ENCODE data around the gene NPIPA3.
"Not testable (repeated sequence)": the region's sequence is repeated elsewhere in the genome, so short reads cannot be mapped to it uniquely, and the experiment has no call there.

The NPIPA3 gene

DNA sequence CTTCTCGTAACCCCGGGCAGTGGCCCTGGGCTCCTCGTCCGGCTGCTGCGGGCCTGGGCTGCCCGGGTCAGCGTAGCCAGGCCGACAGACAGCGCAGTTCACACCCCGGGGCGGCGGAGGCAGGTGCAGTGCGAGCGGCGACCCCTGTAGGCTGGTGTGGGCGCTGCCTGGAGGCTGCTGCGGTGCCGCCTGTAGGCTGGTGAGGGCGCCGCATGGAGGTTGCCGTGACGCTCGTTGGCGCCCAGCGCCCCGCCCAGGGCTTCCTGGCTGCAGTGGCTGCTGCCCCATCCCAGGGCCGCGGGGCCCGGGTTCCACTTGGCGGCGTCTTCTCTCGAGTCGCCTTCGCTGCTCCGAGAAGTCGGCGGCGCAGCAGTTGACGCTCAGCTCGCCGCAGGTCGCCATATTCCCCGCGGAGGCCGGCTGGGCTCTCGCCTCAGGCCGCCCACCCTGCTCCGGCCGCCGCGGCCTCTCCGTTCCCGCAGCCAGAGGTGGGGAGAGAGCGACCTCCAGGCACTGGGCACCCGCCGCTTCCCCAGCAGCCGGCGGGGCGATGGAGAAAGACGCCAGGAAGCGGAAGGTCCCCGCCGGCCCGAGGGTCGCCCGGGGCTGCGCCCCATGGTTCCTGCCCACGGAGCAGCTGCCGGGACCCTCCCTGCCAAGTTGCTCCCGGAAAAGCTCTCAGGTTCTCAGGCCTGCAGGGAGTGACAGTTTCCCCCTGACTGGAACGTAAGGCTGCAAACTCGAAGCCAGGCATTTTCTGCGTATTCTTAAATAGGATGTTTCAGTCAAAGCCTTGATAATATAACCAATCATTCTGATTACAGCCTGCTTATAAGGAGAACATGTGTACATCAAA, at the start of gene NPIPA3:
NPIPA3 (plus strand) TSS at position 256 of the 856 bp plus-strand sequence. CDS start 5,533 bp downstream, outside the sequence.
- not testable (repeated sequence) for DNase-seq

DNA sequence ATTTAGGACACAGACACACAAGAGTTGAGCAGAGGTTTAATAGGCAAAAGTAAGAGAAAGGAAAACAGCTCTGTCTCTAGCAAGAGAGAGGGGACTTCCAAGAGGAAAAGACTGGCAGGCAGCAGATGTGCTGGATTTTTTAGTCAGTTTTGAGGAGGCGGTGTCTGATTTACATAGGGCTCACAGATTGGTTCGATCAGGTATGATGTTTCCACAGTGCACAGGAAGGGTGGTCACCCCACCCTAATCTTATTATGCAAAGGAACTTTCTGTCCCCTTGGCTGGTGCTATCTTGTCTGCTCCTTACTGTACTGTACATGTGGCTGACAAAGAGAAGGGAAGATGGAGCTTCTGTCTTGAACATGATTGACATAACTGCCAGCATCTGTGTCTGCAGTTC, 45.1 kb upstream of the NPIPA3 start:
- no peak for DNase-seq

DNA sequence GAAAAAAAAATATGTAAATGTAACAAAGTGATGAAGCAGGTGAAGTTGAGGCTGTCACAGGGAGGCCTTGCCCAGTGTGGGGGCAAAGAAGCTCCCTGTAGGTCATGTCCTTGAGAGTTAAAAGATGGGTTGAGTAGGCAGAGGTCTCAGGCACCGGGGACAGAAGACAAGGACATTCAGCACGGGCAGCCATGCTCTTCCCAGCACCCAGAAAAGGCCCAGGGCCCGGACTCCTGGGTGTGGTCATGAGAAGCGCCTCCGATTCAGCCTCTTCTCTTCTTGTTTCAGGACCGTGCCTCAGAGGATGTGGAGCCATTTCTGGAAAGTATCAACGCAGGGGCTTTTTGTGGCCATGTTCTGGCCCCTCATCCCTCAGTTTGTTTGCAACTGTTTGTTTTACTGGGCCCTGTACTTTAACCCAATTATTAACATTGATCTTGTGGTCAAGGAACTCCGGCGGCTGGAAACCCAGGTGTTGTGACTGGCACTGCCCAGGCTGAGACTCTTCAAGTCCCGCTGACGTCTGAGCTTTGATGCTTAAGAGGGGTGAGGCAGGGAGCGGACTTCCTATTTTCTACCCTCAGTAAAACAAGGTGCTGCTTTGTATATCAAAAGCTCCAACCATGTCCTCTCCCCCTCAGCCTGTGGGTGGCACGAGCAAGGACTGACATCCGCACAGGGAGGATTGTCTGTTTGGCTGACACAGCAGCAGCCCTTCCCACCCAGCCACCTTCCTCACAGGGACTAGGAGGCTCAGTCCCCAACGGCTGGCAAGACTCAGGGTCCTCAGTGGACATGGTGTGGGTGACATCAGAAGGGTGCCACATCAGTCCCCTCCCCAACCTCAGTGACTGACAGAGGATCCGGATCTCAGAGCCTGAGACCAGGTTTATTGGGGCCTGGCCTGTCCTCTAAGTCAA, 35.6 kb upstream of the NPIPA3 start:
- no peak for DNase-seq

DNA sequence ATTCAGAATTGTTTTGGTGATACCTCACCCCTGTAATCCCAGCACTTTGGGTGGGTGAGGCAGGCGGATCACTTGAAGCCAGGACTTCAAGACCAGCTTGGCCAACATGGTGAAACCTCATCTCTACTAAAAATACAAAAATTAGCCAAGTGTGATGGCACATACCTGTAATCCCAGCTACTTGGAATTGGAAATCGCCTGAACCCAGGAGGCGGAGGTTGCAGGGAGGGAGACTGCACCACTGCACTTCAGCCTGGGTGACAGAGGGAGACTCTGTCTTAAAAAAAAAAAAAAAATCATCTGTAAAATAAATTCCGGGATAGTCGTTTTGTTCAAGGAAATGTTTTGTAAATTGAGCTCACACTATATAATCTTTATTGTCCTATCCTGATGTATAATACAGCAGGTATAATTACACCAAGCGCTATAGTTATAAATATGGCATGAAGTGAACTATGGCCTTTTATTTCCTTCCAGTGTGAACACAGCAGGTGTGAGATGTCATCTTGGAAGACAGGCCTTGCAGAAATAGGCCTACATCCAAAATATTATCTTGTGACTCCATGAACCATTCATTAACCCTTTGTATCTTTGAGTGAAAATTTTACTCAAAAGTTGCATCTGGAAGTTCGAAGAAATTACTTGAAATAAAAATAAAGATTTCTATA, 34.5 kb upstream of the NPIPA3 start:
- no peak for DNase-seq

DNA sequence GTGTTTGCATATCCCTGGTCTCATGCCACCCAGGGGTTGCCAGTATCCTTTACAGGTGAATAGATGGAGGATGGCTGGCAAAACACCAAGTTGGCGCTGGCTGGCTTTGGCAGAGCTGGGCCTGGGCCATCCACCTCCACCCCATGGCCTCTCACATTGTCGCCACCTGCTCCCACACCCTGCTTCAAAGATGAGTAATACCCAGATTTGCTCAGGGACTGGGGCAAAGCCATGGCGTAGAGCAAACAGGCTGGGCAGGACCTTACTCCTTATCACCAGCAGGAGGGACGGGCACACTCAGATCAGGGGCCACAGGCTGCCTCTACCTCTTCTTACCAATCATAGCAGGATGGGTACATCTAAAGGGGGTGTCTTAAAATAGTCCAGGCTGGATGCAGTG, 33.4 kb upstream of the NPIPA3 start:
- DNase-seq, result peak; percentile 87

DNA sequence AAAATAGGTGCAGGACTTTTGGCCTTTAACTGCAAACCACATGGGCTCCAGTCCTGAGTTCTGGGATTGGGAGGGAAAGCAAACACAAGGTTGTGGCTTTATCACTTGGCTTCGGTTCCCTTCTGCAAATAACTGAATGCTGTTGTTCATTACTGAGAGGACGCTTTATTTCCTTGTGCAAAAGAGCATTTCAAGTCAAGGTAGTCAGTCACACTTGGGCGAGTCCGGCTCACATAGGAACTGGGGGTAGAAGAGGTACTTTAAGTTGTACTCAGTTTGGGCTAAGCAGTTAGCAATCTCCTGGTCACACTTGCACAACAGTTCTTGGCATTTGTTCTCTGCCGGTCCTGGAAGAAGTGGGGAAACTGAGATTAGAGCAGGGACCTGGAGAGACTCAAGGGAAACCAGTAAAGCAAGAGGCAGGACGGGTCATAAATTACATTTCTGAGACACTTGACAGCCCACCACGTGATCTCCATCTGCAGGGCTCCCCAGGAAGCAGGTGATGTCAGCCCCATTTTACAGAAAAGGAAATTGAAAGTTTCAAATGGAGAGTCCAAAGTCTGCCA, 30.7 kb upstream of the NPIPA3 start:
- DNase-seq, result peak; percentile 69

DNA sequence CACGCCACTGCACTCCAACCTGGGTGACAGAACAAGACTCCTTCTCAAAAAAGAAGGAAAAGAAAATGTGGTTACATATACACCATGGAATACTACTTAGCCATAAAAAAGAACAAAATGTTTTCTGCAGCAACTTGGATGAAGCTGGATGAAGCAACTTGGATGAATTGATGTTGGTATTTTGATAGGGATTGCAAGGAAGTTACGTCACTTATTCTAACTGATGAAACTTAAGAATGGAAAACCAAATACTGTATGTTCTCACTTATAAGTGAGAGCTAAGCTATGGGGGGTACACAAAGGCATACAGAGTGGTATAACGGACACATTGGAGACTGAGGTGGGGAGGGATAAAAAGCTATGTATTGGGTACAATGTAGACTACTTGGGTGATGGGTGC, 26.6 kb upstream of the NPIPA3 start:
- DNase-seq, result no peak

DNA sequence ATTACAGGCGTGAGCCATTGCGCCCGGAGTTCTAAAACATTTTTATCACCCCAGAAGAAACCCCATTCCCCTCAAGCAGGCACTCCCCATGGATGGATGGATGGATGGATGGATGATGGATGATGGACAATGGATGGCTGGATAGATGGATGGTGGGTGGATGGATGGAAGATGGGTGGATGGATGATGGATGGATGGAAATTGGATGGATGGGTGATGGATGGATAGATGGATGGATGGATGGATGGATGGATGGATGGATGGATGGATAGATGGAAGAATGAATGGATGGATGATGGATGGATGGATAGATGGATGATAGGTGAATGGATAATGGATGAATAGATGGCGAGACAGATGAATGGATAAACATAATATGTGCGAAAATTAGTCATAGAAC, 25.6 kb upstream of the NPIPA3 start:
- no peak for DNase-seq

DNA sequence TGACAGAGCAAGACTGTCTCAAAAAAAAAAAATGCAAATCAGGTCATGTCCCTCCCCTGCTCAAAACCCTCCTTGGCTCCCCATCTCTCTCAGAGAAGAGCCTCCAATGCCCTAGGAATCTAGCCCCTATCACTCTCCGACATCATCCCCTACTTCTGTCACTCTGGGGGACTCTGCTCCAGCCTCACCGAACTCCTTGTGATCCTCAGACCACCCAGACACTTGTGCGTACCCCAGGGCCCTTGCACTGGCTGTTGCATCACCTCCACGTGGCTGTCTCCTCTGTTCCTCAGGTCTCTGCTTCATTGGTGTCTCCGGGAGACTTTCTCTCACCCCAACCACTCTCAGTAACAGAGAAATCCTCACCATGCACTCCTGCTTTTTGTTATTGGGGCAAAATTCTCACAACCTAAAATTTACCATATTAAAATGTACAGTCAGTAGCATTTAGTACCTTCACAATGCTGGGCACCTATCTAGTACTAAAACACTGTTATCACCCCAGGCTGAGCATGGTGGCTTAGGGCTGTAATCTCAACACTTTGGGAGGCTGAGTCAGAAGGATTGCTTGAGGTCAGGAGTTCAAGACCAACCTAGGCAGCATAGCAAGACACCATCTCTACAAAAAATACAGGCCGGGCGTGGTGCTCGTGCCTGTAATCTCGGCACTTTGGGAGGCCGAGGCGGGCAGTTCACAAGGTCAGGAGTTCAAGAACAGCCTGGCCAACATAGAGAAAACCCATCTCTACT, 24.3 kb upstream of the NPIPA3 start:
- no peak for DNase-seq

DNA sequence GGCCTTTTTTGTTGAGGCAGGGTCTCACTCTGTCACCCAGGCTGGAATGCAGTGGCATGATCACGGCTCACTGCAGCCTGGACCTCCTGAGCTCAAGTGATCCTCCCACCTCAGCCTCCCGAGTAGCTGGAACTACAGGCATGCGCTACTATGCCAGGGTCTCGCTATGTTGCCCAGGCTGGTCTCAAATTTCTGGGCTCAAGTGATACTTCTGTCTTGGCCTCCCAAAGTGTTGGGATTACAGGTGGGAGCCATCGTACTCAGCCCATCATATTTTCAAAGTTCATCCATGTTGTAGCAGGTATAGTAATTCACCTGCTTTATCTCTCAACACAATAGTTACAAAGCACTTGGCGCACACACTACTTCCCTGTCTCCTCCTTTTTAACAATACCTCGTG, 22.8 kb upstream of the NPIPA3 start:
- not testable (repeated sequence) for DNase-seq

DNA sequence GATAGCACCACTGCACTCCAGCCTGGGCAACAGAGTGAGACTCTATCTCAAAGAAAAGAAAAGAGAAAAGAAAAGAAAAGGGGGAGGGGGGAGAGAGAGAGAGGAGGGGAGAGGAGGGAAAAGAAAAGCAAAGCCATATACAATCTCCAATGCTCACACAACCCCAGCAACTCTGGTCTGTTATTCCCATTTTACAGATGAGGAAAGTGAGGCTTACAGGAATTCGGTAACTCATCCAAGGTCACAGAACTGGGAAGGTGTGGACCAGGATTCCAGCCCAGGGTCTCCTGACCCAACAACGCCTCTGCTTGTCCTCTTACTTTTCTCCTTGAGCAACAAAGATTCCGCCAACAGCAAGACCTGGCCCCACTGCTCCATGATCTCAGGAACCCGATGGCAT, 22.1 kb upstream of the NPIPA3 start:
- DNase-seq, result no peak

DNA sequence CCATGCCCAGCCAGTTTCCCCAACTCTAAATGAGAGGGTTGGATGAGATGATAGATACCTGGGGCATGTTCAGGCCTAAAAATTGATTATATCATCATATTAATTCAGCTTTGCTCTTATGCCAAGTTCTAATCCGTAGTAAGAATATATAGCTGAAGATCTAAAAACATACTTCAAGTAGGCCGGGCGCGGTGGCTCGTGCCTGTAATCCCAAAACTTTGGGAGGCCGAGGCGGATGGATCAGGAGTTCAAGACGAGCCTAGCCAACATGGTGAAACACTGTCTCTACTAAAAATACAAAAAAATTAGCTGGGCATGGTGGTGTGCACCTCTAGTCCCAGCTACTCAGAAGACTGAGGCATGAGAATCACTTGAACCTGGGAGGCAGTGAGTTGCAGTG, 21.1 kb upstream of the NPIPA3 start:
- DNase-seq, result no peak

DNA sequence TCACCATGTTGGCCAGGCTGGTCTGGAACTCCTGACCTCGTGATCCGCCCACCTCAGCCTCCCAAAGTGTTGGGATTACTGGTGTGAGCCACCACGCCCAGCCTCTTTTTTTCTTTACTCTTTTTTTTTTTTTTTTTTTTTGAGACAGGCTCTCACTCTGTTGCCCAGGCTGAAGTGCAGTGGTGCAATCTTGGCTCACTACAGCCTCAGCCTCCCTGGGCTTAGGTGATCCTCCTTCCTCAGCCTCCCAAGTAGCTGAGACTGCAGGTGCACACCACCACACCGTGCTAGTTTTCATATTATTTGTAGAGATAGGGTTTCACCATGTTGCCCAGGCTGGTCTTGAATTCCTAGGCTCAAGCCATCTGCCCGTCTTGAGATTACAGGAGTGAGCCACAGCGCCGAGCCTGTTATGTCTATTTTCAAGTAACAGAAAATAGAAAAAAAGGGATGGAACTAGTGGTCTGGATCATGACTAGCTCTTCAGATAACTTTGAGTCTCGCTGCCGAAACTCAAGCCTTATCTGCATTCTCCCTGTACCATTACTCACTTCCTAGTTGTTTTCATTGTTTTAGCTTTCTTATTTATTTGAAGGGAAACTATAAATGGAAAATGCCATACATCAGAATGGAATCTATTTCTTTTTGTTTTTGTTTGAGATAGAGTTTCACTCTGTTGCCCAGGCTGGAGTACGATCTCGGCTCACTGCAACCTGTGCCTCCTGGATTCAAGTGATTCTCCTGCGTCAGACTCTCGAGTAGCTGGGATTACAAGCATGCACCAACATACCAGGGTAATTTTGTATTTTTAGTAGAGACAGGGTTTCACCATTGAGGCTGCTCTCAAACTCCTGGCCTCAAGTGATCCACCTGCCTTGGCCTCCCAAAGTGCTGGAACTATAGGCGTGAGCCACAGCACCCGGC, 17.1 kb upstream of the NPIPA3 start:
- DNase-seq, result not testable (repeated sequence)

DNA sequence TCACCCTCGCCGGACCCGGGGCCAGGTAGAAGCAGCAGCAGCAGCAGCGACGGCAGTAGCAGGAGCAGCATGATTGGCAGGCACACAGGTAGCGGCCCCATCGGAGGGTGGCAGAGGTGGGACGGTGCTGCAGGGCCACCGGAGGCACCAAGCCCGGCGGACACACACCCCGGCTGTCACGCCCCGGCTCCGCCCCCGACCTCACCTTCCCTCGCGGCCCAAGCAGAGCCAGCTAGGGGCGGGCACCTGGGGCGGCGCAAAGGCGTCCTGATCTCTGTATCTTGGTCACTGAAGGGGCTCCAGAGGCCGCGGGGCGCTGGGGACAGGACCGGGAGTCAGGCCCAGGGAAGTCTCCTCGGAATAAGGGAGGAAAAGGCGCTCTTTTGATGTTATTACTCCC, 9.1 kb upstream of the NPIPA3 start, which contains the start of gene PLA2G10:
PLA2G10 (minus strand) TSS at position 180 of the 400 bp plus-strand sequence; CDS start at position 101, 79 bp downstream.
- DNase-seq, result not testable (repeated sequence)

DNA sequence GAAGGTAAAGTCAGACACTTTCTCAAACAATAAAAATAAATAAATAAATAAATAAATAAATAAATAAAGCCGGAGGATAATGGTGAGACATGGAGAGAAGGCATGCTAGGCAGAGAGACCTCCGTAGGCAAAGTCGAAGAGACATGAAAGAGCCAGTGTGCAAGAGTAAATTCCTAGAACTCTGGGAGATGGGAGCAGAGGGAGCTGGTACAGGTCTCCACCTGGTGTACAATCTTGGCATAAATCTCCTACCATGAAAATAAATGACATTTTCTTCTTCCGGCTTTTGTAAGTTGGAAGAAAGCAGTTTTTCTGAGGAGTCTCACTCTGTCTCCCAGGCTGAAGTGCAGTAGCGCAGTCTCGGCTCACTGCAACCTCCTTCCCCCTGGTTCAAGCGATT, 1.4 kb upstream of the NPIPA3 start:
- DNase-seq, result not testable (repeated sequence)

DNA sequence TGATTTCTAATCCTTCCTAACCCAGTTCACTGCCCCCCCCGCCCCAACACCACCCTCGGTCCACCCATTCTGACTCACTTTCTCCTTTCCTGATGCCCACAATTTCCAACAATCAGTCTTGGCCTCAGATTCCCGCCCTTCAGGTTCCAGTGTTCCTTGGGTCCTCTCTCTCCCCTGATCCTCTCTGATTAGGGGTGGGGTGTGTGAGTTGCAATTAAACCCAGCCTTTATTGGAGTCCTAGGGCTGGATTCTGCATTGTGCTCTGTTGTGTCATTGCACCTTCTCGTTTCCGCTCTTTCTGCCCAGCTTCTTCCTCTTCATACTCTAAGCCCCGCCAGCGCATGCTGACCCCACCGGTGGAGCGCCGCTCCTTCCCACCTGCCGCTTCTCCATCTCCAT, 539 bp upstream of the NPIPA3 start:
- not testable (repeated sequence) for DNase-seq

DNA sequence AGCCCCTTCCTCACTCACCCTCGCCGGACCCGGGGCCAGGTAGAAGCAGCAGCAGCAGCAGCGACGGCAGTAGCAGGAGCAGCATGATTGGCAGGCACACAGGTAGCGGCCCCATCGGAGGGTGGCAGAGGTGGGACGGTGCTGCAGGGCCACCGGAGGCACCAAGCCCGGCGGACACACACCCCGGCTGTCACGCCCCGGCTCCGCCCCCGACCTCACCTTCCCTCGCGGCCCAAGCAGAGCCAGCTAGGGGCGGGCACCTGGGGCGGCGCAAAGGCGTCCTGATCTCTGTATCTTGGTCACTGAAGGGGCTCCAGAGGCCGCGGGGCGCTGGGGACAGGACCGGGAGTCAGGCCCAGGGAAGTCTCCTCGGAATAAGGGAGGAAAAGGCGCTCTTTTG, 30.0 kb downstream of the NPIPA3 start:
- DNase-seq, result not testable (repeated sequence)

DNA sequence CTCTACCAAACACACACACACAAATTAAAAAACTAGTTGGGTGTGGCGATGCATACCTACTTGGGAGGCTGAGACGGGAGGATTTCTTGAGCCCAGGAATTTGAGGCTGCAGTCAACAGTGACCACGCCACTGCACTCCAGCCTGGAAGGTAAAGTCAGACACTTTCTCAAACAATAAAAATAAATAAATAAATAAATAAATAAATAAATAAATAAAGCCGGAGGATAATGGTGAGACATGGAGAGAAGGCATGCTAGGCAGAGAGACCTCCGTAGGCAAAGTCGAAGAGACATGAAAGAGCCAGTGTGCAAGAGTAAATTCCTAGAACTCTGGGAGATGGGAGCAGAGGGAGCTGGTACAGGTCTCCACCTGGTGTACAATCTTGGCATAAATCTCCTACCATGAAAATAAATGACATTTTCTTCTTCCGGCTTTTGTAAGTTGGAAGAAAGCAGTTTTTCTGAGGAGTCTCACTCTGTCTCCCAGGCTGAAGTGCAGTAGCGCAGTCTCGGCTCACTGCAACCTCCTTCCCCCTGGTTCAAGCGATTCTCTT, 37.7 kb downstream of the NPIPA3 start:
- DNase-seq, result not testable (repeated sequence)

DNA sequence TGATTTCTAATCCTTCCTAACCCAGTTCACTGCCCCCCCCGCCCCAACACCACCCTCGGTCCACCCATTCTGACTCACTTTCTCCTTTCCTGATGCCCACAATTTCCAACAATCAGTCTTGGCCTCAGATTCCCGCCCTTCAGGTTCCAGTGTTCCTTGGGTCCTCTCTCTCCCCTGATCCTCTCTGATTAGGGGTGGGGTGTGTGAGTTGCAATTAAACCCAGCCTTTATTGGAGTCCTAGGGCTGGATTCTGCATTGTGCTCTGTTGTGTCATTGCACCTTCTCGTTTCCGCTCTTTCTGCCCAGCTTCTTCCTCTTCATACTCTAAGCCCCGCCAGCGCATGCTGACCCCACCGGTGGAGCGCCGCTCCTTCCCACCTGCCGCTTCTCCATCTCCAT, 38.6 kb downstream of the NPIPA3 start:
- not testable (repeated sequence) for DNase-seq
